Measurements from ENCODE around the gene EML4. TPM values are rescaled to one million over a fixed set of nuclear protein-coding genes. Genes with fewer than 3 reads are reported as not detected.

EML4 gene
- total RNA-seq, 4 donors from 2014 or later, result 27.4 to 96.8 (median 58.0) TPM

DNA sequence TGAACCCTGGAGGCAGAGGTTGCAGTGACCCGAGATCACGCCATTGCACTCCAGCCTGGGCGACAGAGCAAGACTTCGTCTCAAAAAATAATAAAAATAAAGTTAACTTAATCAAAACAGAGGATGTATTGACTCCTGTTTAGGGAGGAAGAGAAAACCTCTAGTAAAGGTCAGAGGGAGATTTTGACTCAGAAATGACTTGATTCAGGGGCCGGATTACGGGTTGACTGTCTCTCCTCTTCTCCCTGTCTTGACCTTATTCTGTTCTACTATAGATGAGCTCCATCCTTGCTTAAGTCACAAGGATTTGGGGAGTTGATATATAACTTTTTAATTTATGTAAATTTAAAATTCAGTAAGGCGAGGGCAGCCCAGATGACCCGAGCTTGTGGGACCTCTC lies 120.9 kb downstream of the EML4 start:
- Histone ChIP-seq H3K4me1 (no peaks in the 10 kb centered on the region), H3K27ac (no peak overlapping the region), H3K9me3 (no peaks in the 10 kb centered on the region), H3K27me3 (no peaks in the 10 kb centered on the region), H3K36me3 (no peaks in the 10 kb centered on the region), H3K4me3 (no peak overlapping the region)
- TF ChIP-seq, protein P1, sequence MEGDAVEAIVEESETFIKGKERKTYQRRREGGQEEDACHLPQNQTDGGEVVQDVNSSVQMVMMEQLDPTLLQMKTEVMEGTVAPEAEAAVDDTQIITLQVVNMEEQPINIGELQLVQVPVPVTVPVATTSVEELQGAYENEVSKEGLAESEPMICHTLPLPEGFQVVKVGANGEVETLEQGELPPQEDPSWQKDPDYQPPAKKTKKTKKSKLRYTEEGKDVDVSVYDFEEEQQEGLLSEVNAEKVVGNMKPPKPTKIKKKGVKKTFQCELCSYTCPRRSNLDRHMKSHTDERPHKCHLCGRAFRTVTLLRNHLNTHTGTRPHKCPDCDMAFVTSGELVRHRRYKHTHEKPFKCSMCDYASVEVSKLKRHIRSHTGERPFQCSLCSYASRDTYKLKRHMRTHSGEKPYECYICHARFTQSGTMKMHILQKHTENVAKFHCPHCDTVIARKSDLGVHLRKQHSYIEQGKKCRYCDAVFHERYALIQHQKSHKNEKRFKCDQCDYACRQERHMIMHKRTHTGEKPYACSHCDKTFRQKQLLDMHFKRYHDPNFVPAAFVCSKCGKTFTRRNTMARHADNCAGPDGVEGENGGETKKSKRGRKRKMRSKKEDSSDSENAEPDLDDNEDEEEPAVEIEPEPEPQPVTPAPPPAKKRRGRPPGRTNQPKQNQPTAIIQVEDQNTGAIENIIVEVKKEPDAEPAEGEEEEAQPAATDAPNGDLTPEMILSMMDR (IDR thresholded peaks at IDR 0.05), result no peak
- TF ChIP-seq POLR2A (IDR thresholded peaks at IDR 0.05), result no peak
- no peak for DNase-seq
- intact Hi-C loops (cut with DNase I; ENCODE audit: low total_unique reads), result no loop called here

DNA sequence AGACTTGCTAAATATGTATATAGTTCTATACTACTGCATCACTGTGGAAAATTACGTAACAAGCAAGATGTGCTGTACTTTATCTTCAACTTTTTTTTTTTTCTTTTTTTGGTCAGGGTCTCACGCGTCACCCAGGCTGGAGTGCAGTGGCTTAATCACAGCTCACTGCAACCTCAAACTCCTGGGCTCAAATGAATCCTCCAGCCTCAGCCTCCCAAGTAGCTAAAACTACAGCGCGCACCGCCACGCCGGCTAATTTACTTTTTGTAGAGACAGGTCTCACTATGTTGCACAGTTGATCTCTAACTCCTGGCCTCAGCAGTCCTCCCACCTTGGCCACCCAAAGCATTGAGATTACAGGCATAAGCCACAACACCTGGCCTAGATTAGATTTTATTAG lies 123.9 kb downstream of the EML4 start:
- TF ChIP-seq, protein P1 (IDR thresholded peaks at IDR 0.05), result no peak
- TF ChIP-seq POLR2A (IDR thresholded peaks at IDR 0.05), result no peak
- Histone ChIP-seq H3K27me3 (no peaks in the 10 kb centered on the region), H3K4me3 (no peak overlapping the region), H3K4me1 (no peaks in the 10 kb centered on the region), H3K36me3 (no peaks in the 10 kb centered on the region), H3K27ac (no peak overlapping the region), H3K9me3 (no peaks in the 10 kb centered on the region)
- no peak for DNase-seq
- intact Hi-C loops (cut with DNase I; ENCODE audit: low total_unique reads), result no loop called here

- intact Hi-C loops (cut with DNase I; ENCODE audit: low total_unique reads), result no loop called here
- Histone ChIP-seq H3K4me3 (no peak overlapping the region), H3K27ac (no peak overlapping the region), H3K36me3 (no peaks in the 10 kb centered on the region), H3K27me3 (no peaks in the 10 kb centered on the region), H3K4me1 (no peaks in the 10 kb centered on the region), H3K9me3 (no peaks in the 10 kb centered on the region)
- TF ChIP-seq, protein P1 (IDR thresholded peaks at IDR 0.05), result no peak
- no peak for TF ChIP-seq POLR2A (IDR thresholded peaks at IDR 0.05)
- DNase-seq, result no peak
Measured at GRCh38 chr2:42296226-42296625, 127.1 kb downstream of the EML4 start.

DNA sequence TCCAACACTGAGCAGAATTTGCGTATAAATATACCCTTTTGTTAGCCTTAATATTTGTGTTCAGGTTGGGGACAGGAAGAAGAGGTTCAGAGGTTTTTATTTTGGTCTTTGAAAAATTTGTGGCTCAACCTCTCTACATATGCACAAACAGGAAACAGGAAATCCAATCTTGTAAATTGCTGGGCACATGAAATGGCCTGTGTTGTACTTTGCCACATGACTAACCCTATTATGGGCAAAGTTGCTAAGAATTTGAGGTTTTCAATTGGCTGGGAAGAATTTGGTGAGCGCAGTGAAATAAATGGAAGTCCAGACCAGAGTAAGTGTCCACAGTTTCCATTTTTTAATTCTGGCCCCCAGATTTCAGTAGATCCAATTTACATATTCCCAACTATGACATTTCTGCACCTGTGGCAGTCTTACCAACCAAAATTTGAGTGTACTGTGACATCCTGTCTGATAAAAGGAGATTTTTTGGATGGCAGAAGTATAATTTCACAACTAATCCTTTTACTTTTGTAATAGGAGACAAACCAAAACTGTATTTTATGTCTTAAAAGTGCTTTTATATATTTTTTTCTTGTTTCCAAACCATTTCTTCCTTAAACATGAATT lies 128.3 kb downstream of the EML4 start:
- intact Hi-C loops (cut with DNase I; ENCODE audit: low total_unique reads), result no loop called here
- no peaks in the 10 kb centered on the region for H3K36me3 ChIP-seq
- H3K4me3 ChIP-seq, result no peak overlapping the region
- no peaks in the 10 kb centered on the region for H3K9me3 ChIP-seq
- no peaks in the 10 kb centered on the region for H3K27me3 ChIP-seq
- H3K4me1 ChIP-seq, result no peaks in the 10 kb centered on the region
- peak overlapping the region in 1 of 2 donors; percentile 61 for H3K27ac ChIP-seq
- no peak for TF ChIP-seq POLR2A (IDR thresholded peaks at IDR 0.05)
- TF ChIP-seq, protein P1 (IDR thresholded peaks at IDR 0.05), result no peak
- DNase-seq, result no peak

- intact Hi-C loops (cut with DNase I; ENCODE audit: low total_unique reads), result no loop called here
Measured at GRCh38 chr2:42298132-42298531, 129.0 kb downstream of the EML4 start.

More at GRCh38 chr2:42298132-42298531, 129.0 kb downstream of the EML4 start:
- TF ChIP-seq POLR2A (IDR thresholded peaks at IDR 0.05), result no peak
- TF ChIP-seq, protein P1 (IDR thresholded peaks at IDR 0.05), result no peak
- H3K4me3 ChIP-seq, result no peak overlapping the region
- H3K36me3 ChIP-seq, result no peaks in the 10 kb centered on the region
- DNase-seq, result no peak
- H3K27ac ChIP-seq, result peak overlapping the region in 1 of 2 donors; percentile 61
- no peaks in the 10 kb centered on the region for H3K9me3 ChIP-seq
- H3K4me1 ChIP-seq, result no peaks in the 10 kb centered on the region
- no peaks in the 10 kb centered on the region for H3K27me3 ChIP-seq
